Spleen (tissue), 11 donors: ENCODE measurements around the gene SNRNP70. TPM values are rescaled to one million over a fixed set of nuclear protein-coding genes. Genes with fewer than 3 reads are reported as not detected.

Experiments used
- DNase-seq: peaks from one replicate; pipeline ENCODE4 v3.0.0-alpha.2; 2020
- H3K27ac ChIP-seq, 8 donors: fragments of 200-600 bp; sonication (generic) in 7 of 8; 1 replicate in 4 of 8; 2 replicates in 4 of 8; pipeline versions ENCODE4 v1.5.0 to v1.8.0; 2016 to 2021; ENCODE audit warnings: inconsistent platforms in 4 of 8, mild to moderate bottlenecking in 4 of 8, moderate library complexity in 1 of 8
- H3K27me3 ChIP-seq, 7 donors: fragments of 200-600 bp; sonication (generic) in 6 of 7; replicated peaks in 1 of 7; 1 replicate in 4 of 7; 2 replicates in 3 of 7; pipeline versions ENCODE4 v1.5.0 to v1.8.0; 2016 to 2021; ENCODE audit warnings: inconsistent platforms in 3 of 7, mild to moderate bottlenecking in 1 of 7
- H3K36me3 ChIP-seq, 6 donors: fragments of 200-600 bp; sonication (generic) in 5 of 6; 1 replicate in 4 of 6; 2 replicates in 2 of 6; pipeline versions ENCODE4 v1.5.0 to v1.8.0; 2016 to 2021; ENCODE audit warnings: inconsistent platforms in 2 of 6
- H3K4me1 ChIP-seq, 6 donors: fragments of 200-600 bp; sonication (generic) in 5 of 6; 1 replicate in 3 of 6; 2 replicates in 3 of 6; pipeline versions ENCODE4 v1.5.0 to v1.8.0; 2016 to 2021; ENCODE audit warnings: inconsistent platforms in 3 of 6
- H3K4me3 ChIP-seq, 8 donors: fragments of 200-600 bp; sonication (generic) in 7 of 8; 1 replicate in 4 of 8; 2 replicates in 4 of 8; pipeline versions ENCODE4 v1.5.0 to v1.8.0; 2016 to 2021; ENCODE audit warnings: inconsistent platforms in 4 of 8, mild to moderate bottlenecking in 4 of 8, moderate library complexity in 2 of 8
- H3K9me3 ChIP-seq, 8 donors: fragments of 200-600 bp; sonication (generic) in 7 of 8; 1 replicate in 4 of 8; 2 replicates in 4 of 8; pipeline versions ENCODE4 v1.5.0 to v1.8.0; 2016 to 2021; ENCODE audit warnings: inconsistent platforms in 4 of 8
- CTCF ChIP-seq, 11 experiments: fragments of 200-600 bp in 7 of 11; fragments of 450-650 bp in 4 of 11; sonication (generic) in 4 of 11; IDR thresholded peaks in 8 of 11; conservative IDR thresholded peaks in 3 of 11; 1 replicate in 7 of 11; 2 replicates in 4 of 11; pipeline versions ENCODE4 v1.4.0 to v1.8.0; 2016 to 2021; ENCODE audit warnings: antibody characterized with exemption in 11 of 11, inconsistent platforms in 4 of 11, mild to moderate bottlenecking in 1 of 11
- POLR2A ChIP-seq, 3 donors: fragments of 450-650 bp; IDR thresholded peaks; one replicate each; pipeline ENCODE4 v1.5.1; 2017; ENCODE audit warnings: antibody characterized with exemption in 3 of 3, mild to moderate bottlenecking in 1 of 3
- POLR2AphosphoS5 ChIP-seq, 3 donors: sonication (generic); formaldehyde crosslinking; IDR thresholded peaks; one replicate each; pipeline ENCODE4 v1.5.1; 2017; ENCODE audit warnings: antibody characterized with exemption in 3 of 3
- WGBS, 5 donors: extraction: QIAGEN DNeasy Blood & Tissue Kit in 3 of 5; methylation state at CpG; one replicate each; pipeline versions ENCODE4 v1.1.5 to v1.1.7; 2013 to 2018; 5-methylcytosine and 5-hydroxymethylcytosine counted together
- intact Hi-C: fragments of 100-400 bp; cut with DNase I; formaldehyde crosslinking; loops from one replicate; pipeline ENCODE4 v1.15.0; 2023; ENCODE audit warnings: low total_unique reads
- polyA plus RNA-seq, 3 donors: library from polyadenylated mRNA; stranded (reverse); fragments of 200-250 nt; gene quantifications; one replicate each; pipeline ENCODE4 v1.2.1, GENCODE V29; 2013
- total RNA-seq, 7 donors: library from RNA; depleted of rRNA in 3 of 7; stranded (reverse); fragments of >200 nt in 3 of 7; fragmentation: NEBNext Ultra II Directional in 4 of 7; extraction: Animal tissue kit (Norgen Biotek cat#: 25700) in 4 of 7; gene quantifications; one replicate each; pipeline versions ENCODE4 v1.1.0 to v1.2.1, GENCODE V29; 2016 to 2021
- donor health status: healthy with polysubstance abuse.
- donor health status: DM: no; HTN: no; CAD: no; lungs with moderate emphysema.
- donor health status: DM: no; HTN: no; CAD: no.
- donor health status: Bipolar disorder and iron deficiency.
- donor health status: healthy.
- donor health status: DM: no; HTN: no; CAD: no.
- donor health status: DM: yes; HTN: yes; CAD: no.

Gene SNRNP70
- total and polyA plus RNA-seq, 10 donors = 198 to 559 (median 272) TPM

GRCh38 chr19:49107625-49108459 lies 22.6 kb downstream of the SNRNP70 start:
- Histone ChIP-seq H3K9me3 (no peaks in the 10 kb centered on the region), H3K4me3 (no peak overlapping the region), H3K4me1 (peaks cover 0 to 16% (median 0%) of the 10 kb centered on the region in 6 donors), H3K27me3 (no peaks in the 10 kb centered on the region), H3K36me3 (peaks cover 0 to 71% (median 63%) of the 10 kb centered on the region in 6 donors), H3K27ac (no peak overlapping the region)
- intact Hi-C loops = no loop called here
- DNase-seq = no peak
- TF ChIP-seq CTCF (IDR thresholded peaks at IDR 0.05 in 8 of 11, conservative IDR thresholded peaks at IDR 0.05 in 3 of 11) (no peak), POLR2AphosphoS5 (IDR thresholded peaks at IDR 0.05) (peak in 2 of 3 donors; percentile 28 to 70), POLR2A (IDR thresholded peaks at IDR 0.05) (no peak)
- WGBS, 5 donors = 95 to 96% (median 96%) methylated on average over 86 to 93 of the region's 93 CpGs

DNA sequence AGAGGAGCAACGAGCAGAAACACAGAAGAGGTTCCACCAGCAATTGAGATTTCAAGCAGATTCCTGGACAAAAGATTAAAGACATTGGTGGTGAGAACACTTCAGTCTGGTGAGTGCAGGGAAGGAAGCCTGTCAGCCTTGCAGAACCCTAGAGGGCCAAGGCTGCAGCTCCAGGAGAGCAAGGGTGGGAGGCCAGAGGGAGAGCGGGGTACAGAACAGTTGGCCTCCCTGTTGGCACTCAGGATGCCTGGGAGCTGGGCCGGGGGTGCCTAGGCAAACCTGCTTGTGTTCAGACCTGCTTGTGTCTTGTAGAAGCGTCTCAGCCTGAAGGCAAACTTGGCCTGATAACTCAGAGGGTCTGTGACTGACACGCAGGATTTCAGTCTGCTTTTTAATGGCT lies 23.8 kb downstream of the SNRNP70 start:
- H3K9me3 ChIP-seq = no peaks in the 10 kb centered on the region
- peaks cover 0 to 58% (median 53%) of the 10 kb centered on the region in 6 donors for H3K36me3 ChIP-seq
- no peak overlapping the region for H3K4me3 ChIP-seq
- peaks cover 6 to 14% (median 10%) of the 10 kb centered on the region in 6 donors for H3K4me1 ChIP-seq
- no peak for DNase-seq
- intact Hi-C loops = no loop called here
- 83 to 89% (median 85%) methylated on average over 5 of the region's 5 CpGs for WGBS, 5 donors
- TF ChIP-seq CTCF (IDR thresholded peaks at IDR 0.05 in 8 of 11, conservative IDR thresholded peaks at IDR 0.05 in 3 of 11) = no peak
- peak; percentile 8 to 51 (median 24) for TF ChIP-seq POLR2AphosphoS5 (IDR thresholded peaks at IDR 0.05)
- no peak for TF ChIP-seq POLR2A (IDR thresholded peaks at IDR 0.05)
- no peaks in the 10 kb centered on the region for H3K27me3 ChIP-seq
- H3K27ac ChIP-seq = no peak overlapping the region

- Histone ChIP-seq H3K4me1 (peaks cover 6 to 17% (median 11%) of the 10 kb centered on the region in 6 donors), H3K36me3 (peaks cover 0 to 52% (median 46%) of the 10 kb centered on the region in 6 donors), H3K9me3 (no peaks in the 10 kb centered on the region), H3K27me3 (no peaks in the 10 kb centered on the region), H3K4me3 (no peak overlapping the region), H3K27ac (no peak overlapping the region)
- intact Hi-C loops = no loop called here
- DNase-seq = no peak
- TF ChIP-seq CTCF (IDR thresholded peaks at IDR 0.05 in 8 of 11, conservative IDR thresholded peaks at IDR 0.05 in 3 of 11) = no peak
- TF ChIP-seq POLR2AphosphoS5 (IDR thresholded peaks at IDR 0.05) = peak in 1 of 3 donors; percentile 22
- no peak for TF ChIP-seq POLR2A (IDR thresholded peaks at IDR 0.05)
- 81 to 95% (median 90%) methylated on average over 8 of the region's 8 CpGs for WGBS, 5 donors
Measured at GRCh38 chr19:49109569-49110233, 24.4 kb downstream of the SNRNP70 start.

DNA sequence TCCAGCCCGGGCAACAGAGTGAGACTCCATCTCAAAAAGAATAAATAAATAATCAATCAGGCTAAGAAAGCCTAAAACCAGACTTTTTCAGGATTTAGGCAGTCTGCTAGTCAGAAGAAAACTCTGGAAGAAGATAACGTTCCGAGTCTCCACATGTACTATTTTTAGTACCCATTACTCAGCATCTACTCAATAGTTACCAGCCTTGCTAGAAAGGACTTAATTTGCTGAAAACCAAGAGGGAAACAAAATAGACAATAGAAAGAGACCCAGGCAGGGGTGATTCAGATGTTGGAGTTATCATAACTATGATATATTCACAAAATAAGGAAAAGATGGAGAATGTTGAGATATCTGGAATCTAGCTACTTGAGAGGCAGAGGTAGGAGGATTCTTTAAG lies 25.3 kb downstream of the SNRNP70 start:
- no peak overlapping the region for H3K4me3 ChIP-seq
- H3K36me3 ChIP-seq = peaks cover 0 to 43% (median 38%) of the 10 kb centered on the region in 6 donors
- TF ChIP-seq CTCF (IDR thresholded peaks at IDR 0.05 in 8 of 11, conservative IDR thresholded peaks at IDR 0.05 in 3 of 11) (no peak), POLR2AphosphoS5 (IDR thresholded peaks at IDR 0.05) (no peak), POLR2A (IDR thresholded peaks at IDR 0.05) (no peak)
- 45 to 64% (median 56%) methylated on average over 3 of the region's 3 CpGs for WGBS, 5 donors
- no peaks in the 10 kb centered on the region for H3K9me3 ChIP-seq
- DNase-seq = no peak
- no peaks in the 10 kb centered on the region for H3K27me3 ChIP-seq
- intact Hi-C loops = no loop called here
- no peak overlapping the region for H3K27ac ChIP-seq
- H3K4me1 ChIP-seq = peaks cover 7 to 23% (median 18%) of the 10 kb centered on the region in 6 donors
